HG03139 (cell line): ENCODE data around the gene IRF9.

Experiments
- ATAC-seq: cut with Tn5 transposase; IDR thresholded peaks from one replicate; pipeline ENCODE4 v1.9.1; 2021; ENCODE audit not compliant: unreplicated experiment

IRF9 gene

GRCh38 chr14:24146978-24147760 lies 13.9 kb upstream of the IRF9 start, which contains the start of gene RNF31:
Gene RNF31 (plus strand): TSS chr14:24147498. CDS start chr14:24147699, 201 bp downstream.
- ATAC-seq: peak; percentile 72

GRCh38 chr14:24147761-24148428 lies 13.2 kb upstream of the IRF9 start:
- ATAC-seq: no peak

- no peak for ATAC-seq
Observed at GRCh38 chr14:24149302-24149969, 11.6 kb upstream of the IRF9 start.

- ATAC-seq: no peak
Observed at GRCh38 chr14:24150061-24150460, 11.0 kb upstream of the IRF9 start.

GRCh38 chr14:24150567-24150966 lies 10.5 kb upstream of the IRF9 start:
- ATAC-seq: no peak

GRCh38 chr14:24150993-24151392 lies 10.1 kb upstream of the IRF9 start:
- ATAC-seq: no peak

GRCh38 chr14:24151404-24152080 lies 9.5 kb upstream of the IRF9 start:
- ATAC-seq: no peak

GRCh38 chr14:24155100-24155499 lies 6.0 kb upstream of the IRF9 start:
- no peak for ATAC-seq

GRCh38 chr14:24156840-24157239 lies 4.2 kb upstream of the IRF9 start:
- no peak for ATAC-seq

- ATAC-seq: no peak
Observed at GRCh38 chr14:24157331-24157730, 3.7 kb upstream of the IRF9 start.

GRCh38 chr14:24159777-24160498 lies 1.1 kb upstream of the IRF9 start:
- ATAC-seq: no peak

GRCh38 chr14:24160499-24160849 lies 591 bp upstream of the IRF9 start:
- ATAC-seq: no peak

GRCh38 chr14:24162093-24162492 lies 1.0 kb downstream of the IRF9 start:
- ATAC-seq: no peak

GRCh38 chr14:24164518-24164991 lies 3.5 kb downstream of the IRF9 start:
- no peak for ATAC-seq

- no peak for ATAC-seq
Observed at GRCh38 chr14:24165785-24166184, 4.7 kb downstream of the IRF9 start.

GRCh38 chr14:24167469-24168114 lies 6.5 kb downstream of the IRF9 start:
- no peak for ATAC-seq

GRCh38 chr14:24171422-24172260 lies 10.6 kb downstream of the IRF9 start, which contains the start of gene REC8:
Gene REC8 (plus strand): TSS chr14:24172080. CDS start chr14:24172553, 473 bp downstream.
- ATAC-seq: peak; percentile 65

GRCh38 chr14:24172261-24172860 lies 11.3 kb downstream of the IRF9 start:
- no peak for ATAC-seq

- no peak for ATAC-seq
Observed at GRCh38 chr14:24172871-24173281, 11.8 kb downstream of the IRF9 start.
